ENCODE results near the gene ZNF117.
"Not testable (repeated sequence)": the region's sequence is repeated elsewhere in the genome, so short reads cannot be mapped to it uniquely, and the experiment has no call there.

ZNF117 gene

GRCh38 chr7:64990936-64991335 lies at the start of gene ZNF117:
Gene ZNF117 (minus strand): TSS chr7:64991036.
- no peak for DNase-seq

- not testable (repeated sequence) for DNase-seq
Measured at GRCh38 chr7:65038767-65039166, 47.9 kb upstream of the ZNF117 start.

DNA sequence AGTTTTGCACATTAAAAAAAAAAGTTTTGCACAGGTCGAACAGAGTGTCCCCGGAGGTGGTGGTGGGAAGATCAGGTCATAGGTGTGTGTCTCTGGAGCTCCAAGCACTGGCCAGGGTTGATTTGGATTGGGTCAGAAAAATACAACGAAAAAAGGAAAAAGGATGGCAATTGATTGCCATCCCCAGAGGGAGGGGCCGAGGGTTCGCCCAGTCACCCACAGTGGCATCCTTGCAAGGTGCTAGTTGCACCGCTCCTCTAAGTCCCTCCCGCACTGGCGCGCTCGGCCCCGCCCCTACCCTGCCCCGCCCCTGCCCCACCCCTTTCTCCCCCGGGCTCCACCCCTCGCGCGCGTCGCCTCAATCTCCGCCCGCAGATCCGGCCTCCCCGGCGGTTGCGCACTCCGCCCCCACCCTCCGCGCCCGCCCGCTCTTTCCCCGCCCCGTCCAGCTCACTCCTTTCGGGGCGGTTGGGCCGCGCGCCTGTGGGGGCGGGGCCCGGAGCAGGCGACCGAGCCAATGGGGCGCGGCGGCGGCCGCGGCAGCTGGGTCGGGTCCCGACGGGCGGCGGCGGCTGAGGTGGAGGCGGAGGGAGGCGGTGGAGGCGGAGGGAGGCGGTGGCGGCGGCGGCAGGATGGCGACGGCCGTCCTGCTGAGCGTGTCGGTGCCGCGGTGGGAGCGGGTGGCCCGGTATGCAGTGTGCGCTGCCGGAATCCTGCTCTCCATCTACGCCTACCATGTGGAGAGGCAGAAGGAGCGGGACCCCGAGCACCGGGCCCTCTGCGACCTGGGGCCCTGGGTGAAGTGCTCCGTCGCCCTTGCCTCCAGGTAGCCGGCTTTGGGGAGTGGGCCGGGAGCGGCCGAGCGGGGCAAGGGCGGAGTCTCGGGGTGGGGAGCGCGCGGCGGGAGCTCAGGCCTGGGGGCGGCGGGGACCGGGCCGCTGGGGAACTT lies 47.2 kb upstream of the ZNF117 start:
- peak; percentile 94 for DNase-seq

DNA sequence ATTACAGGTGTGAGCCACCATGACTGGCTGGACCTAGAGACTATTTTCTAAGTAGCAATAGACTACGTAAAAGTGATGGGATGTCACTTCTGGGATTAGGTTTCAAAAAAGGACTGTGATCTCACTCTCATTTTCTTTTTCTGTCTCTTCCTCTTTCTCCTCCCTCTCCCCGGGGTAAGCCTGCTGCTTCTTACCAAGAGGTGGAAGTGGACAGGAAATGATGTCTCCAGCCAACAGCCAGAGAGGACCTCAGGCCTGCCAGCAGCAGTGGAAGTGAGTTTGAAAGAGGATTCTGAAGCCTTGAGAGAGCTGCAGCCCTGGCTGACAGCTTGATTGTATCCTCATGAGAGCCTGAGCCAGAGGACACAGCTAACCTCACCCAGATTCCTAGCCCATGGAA lies 45.7 kb upstream of the ZNF117 start:
- not testable (repeated sequence) for DNase-seq

DNA sequence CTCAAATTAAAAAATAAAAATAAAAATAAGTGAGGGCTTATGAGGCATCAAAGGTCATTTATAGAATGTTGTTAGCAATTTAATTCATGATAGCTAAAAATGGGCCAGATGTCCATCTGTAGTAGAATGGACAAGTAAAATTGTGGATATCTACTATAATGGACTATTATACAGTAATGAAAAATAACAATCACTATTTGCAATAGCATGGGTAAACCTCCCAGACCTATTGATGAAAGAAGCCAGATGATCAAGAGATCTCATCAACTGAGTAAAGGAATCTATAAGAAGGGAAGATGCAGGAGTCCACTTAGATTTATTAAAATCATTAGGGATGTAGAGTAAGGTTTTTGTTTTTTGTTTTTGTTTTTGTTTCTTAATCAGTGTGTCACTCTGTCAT lies 44.6 kb upstream of the ZNF117 start:
- not testable (repeated sequence) for DNase-seq

DNA sequence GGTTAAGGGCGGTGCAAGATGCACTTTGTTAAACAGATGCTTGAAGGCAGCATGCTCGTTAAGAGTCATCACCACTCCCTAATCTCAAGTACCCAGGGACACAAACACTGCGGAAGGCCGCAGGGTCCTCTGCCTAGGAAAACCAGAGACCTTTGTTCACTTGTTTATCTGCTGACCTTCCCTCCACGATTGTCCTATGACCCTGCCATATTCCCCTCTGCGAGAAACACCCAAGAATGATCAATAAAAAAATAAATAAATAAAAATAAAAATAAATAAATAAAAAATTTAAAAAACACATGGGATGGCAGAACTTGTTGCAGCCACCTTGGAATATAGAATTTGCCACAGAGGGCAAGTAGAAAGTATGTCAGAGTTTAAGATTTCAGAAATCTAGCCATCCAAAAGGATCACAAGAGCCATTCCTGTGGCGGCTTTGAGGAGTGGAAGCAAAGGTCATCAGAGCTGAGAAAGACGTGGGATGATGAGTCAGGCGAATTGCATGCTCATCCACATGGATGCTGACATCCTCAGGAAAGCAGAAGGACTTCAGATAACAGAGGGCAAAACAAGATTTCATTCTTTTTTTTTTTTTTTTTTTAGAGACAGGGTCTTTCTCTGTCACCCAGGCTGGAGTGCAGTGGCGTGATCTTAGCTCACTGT lies 43.4 kb upstream of the ZNF117 start:
- not testable (repeated sequence) for DNase-seq

DNA sequence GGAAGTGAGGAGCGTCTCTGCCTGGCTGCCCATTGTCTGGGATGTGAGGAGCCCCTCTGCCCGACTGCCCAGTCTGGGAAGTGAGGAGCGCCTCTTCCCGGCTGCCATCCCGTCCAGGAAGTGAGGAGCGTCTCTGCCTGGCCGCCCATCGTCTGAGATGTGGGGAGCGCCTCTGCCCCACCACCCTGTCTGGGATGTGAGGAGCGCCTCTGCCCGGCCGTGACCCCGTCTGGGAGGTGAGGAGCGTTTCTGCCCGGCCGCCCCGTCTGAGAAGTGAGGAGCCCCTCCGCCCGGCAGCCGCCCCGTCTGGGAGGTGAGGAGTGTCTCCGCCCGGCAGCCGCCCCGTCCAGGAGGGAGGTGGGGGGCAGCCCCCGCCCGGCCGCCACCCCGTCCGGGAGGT lies 42.6 kb upstream of the ZNF117 start:
- not testable (repeated sequence) for DNase-seq

DNA sequence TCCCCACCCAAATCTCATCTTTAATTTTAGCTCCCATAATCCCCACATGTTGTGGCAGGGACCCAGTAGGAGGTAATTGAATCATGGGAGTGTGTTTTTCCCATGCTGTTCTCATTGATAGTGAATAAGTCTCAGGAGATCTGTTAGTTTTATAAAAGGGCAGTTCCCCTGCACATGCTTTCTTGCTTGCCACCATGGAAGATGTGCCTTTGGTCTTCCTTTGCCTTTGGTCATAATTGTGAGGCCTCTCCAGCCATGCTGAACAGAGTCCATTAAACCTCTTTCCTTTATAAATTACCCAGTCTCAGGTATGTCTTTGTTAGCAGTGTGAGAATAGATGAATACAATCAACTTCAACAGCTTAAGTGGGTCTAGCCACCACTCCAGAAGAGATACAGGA lies 34.2 kb upstream of the ZNF117 start:
- DNase-seq, result not testable (repeated sequence)

DNA sequence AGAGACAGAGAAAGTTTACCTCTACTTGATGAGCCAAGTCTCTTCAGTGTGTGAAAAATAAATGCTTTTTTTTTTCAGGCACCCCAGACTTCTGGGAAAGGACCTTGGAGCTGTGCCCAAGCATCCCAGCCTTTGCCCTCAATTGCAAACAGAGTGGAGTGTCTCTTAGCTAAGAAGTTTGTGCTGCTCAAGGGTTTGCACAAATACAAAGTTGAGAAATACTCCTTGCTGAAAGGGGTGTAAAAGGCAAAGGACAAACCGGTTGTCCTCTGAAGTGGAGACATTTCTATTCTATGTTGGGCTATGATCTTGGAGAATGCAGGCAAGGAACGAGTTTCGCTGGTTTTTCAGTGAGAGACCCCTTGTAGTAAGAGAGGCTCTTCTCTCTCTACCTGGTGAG lies 30.1 kb upstream of the ZNF117 start:
- not testable (repeated sequence) for DNase-seq

GRCh38 chr7:65009881-65010280 lies 19.0 kb upstream of the ZNF117 start:
- DNase-seq, result not testable (repeated sequence)

DNA sequence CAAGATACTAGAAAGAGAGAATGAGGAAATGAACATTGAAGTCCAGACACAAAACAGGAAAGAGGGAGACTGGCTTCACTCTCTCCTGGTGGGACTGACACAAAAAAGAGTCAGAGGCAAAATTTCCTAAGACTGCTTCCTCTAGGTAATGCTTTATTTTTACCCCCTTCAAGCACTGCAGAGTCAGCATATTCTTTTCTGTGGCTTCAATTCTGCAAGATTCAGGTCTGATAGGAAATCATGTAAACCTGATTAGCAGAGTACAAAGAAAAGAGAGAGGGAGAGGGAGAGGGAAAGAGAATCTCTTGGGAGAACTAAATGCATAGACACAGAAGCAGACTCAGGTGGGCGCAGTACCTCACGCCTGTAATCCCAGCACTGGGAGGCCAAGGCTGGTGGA lies 18.6 kb upstream of the ZNF117 start:
- not testable (repeated sequence) for DNase-seq

- DNase-seq, result not testable (repeated sequence)
Measured at GRCh38 chr7:65007036-65007435, 16.2 kb upstream of the ZNF117 start.

GRCh38 chr7:65006094-65006992 lies 15.5 kb upstream of the ZNF117 start, which contains the start of gene ERV3-1:
Gene ERV3-1 (minus strand): TSS chr7:65006687. CDS start chr7:64993026, 13,661 bp downstream.
- DNase-seq, result peak; percentile 89

- DNase-seq, result no peak
Measured at GRCh38 chr7:65004575-65004974, 13.7 kb upstream of the ZNF117 start.

GRCh38 chr7:65002972-65003585 lies 12.2 kb upstream of the ZNF117 start:
- no peak for DNase-seq

GRCh38 chr7:65001291-65001814 lies 10.5 kb upstream of the ZNF117 start:
- DNase-seq, result no peak

DNA sequence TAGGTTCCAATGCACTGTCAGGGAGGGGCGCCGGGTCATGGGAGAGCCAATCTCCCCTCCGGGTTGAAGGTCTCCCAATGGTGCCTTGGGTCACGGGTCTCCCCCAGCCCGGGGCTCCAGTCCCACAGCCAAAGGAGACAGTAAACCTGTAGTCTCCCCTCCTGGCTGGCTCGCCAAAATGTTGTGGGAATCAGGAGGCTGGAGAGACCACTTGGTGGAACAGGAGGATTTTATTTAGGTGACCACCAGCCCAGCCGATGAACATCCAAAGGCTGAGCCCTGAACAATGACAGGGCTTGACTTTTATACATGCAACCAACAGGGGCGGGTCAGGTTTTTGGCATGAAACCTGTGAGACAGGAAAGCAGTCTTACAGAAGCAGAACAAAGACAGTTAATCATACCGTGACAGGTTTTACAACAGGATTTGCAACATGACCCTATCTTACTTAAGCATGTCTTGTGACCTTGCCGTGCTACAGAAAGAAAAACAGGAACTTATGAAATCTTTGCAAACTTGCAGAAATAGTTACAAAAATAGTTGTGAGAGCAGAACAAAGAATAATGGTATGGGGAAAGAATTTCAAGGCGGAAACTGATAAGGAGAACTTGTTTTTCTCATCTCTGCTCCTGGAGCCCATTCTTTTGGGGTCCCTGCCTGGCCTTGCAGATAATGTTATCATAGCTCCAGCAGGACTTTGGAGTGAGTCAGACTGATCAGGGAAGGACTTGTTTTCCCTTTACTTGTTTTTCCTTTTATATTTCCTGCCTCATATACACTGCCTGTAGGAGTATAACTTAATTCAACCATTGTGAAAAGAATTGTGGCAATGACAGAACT lies 8.5 kb upstream of the ZNF117 start:
- no peak for DNase-seq

DNA sequence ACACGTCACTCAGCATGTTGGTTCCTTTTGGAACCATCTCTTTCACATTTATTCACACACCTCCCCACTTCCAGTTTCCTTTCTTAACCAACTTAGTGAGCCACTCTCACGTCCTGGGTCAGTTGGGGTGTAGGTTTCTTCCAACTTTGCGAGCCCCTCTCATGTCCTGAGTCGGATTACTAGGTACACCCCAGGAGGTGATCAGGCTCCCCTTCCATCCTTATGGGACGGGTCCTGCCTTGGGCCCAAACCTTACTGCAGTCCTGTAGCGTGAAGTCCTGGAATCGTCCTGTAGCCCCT lies 8.0 kb upstream of the ZNF117 start:
- no peak for DNase-seq

DNA sequence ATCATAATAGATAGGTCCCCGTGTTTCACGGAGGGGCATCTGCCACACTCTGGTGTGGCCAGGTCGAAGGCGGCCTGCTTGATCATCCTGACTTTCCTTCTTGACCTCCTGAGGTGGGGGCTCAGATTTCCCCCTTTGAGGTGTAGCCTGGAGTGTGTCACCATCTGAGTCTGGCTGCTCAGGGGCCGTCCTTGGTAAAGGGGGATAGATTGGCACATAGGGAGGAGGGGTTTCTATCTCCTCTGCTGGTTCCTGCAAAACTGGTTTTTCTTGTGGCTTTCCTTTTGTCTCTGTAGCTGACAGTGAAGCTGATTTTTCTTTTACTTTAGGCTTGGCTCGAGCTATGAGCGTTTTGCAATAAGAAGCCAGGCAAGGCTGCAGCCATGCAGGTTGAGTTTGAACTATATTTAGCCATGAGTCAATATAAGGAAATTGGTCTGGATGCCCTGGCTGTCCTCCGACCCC lies 7.1 kb upstream of the ZNF117 start:
- DNase-seq, result no peak

DNA sequence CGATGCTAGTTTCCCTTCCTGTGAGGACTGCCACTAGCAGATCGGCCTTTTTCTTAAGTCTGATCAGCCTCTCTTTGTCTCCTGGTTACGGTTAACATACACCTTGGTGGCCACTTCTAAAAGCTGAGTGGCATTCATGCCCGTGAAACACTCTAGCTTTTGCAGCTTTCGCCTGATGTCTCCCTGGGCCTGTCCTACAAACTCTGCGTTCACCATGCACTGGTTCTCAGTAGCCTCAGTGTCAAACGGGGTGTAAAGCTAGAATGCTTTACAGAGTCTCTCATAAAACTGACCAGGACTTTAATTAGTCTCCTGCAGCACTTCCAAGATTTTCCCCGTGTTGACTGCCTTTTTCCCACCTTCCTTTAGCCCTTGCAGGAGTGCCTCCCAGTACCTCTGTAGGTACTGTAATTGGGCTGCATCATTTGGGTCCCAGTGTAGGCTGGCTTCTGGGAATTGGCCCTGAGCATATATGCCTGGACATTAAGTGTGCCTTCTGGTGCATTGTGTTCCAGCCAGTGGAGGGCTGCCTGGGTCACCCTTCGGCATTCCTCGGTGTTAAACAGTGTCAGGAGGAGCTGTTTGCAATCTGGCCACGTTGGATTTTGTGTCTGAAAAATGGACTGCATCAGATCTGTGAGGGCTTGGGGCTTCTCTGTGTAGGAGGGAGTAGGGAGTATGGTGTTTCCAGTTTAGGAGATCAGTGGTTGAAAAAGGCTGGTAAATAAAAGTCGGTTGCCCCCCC lies 6.5 kb upstream of the ZNF117 start:
- DNase-seq, result no peak

GRCh38 chr7:64996305-64996704 lies 5.5 kb upstream of the ZNF117 start:
- no peak for DNase-seq

All from NCI-H2107 (cell line).